Stimulated activated CD4-positive, alpha-beta T cell treated with anti-CD3 and anti-CD28 coated beads, Interleukin-12 subunit alpha, Interleukin-12 subunit beta, amount 100 ng/mL, for 48 hours (primary cell): ENCODE measurements around the gene G6PC1.
"Not testable (repeated sequence)": the region's sequence is repeated elsewhere in the genome, so short reads cannot be mapped to it uniquely, and the experiment has no call there.

Experiments used
- DNase-seq, 3 donors: peaks; one replicate each; pipeline ENCODE4 v3.0.0-alpha.2; 2020; ENCODE audit warnings: low read depth in 2 of 3, low spot score in 1 of 3

G6PC1 gene

GRCh38 chr17:42900460-42901331 lies at the start of gene G6PC1:
TSS of gene G6PC1 (plus strand) at chr17:42900799. CDS start at chr17:42900877, 78 bp downstream.
- no peak for DNase-seq

GRCh38 chr17:42850954-42851353 lies 49.6 kb upstream of the G6PC1 start, which contains the start of gene AOC3:
TSS of gene AOC3 (plus strand) at chr17:42851199. CDS start at chr17:42851344, 145 bp downstream.
- no peak for DNase-seq

GRCh38 chr17:42851371-42852240 lies 49.0 kb upstream of the G6PC1 start:
- DNase-seq, result not testable (repeated sequence)

- no peak for DNase-seq
These were observed 48.2 kb upstream of the G6PC1 start for GRCh38 chr17:42852351-42852750.

GRCh38 chr17:42853004-42853403 lies 47.6 kb upstream of the G6PC1 start:
- DNase-seq, result no peak

GRCh38 chr17:42853597-42853967 lies 47.0 kb upstream of the G6PC1 start:
- no peak for DNase-seq

GRCh38 chr17:42853968-42854790 lies 46.4 kb upstream of the G6PC1 start:
- DNase-seq, result no peak

GRCh38 chr17:42855048-42855596 lies 45.5 kb upstream of the G6PC1 start:
- DNase-seq, result no peak

GRCh38 chr17:42856093-42856492 lies 44.5 kb upstream of the G6PC1 start:
- DNase-seq, result not testable (repeated sequence)

- not testable (repeated sequence) for DNase-seq
These were observed 44.1 kb upstream of the G6PC1 start for GRCh38 chr17:42856516-42856915.

GRCh38 chr17:42857389-42857788 lies 43.2 kb upstream of the G6PC1 start:
- DNase-seq, result no peak

GRCh38 chr17:42865638-42866094 lies 34.9 kb upstream of the G6PC1 start:
- DNase-seq, result no peak

GRCh38 chr17:42866216-42866615 lies 34.4 kb upstream of the G6PC1 start:
- no peak for DNase-seq

- DNase-seq, result no peak
These were observed 33.7 kb upstream of the G6PC1 start for GRCh38 chr17:42866631-42867575.

GRCh38 chr17:42867694-42868261 lies 32.8 kb upstream of the G6PC1 start:
- DNase-seq, result not testable (repeated sequence)

GRCh38 chr17:42868338-42868737 lies 32.3 kb upstream of the G6PC1 start:
- no peak for DNase-seq

GRCh38 chr17:42871647-42872046 lies 29.0 kb upstream of the G6PC1 start:
- DNase-seq, result no peak

GRCh38 chr17:42872251-42872965 lies 28.2 kb upstream of the G6PC1 start:
- DNase-seq, result no peak
